ENCODE data around the gene ALG2.

- TF ChIP-seq CTCF (conservative IDR thresholded peaks at IDR 0.05; ENCODE audit: low read depth, low read length) (no peak), RAD21 (IDR thresholded peaks at IDR 0.05; ENCODE audit: low read length) (no peak), POLR2A (IDR thresholded peaks at IDR 0.05; ENCODE audit: low read depth, low read length) (no peak), SMC3 (IDR thresholded peaks at IDR 0.05; ENCODE audit: low read depth, low read length) (no peak), RFX5 (IDR thresholded peaks at IDR 0.05; ENCODE audit: low read depth, low read length) (no peak), MXI1 (IDR thresholded peaks at IDR 0.05; ENCODE audit: borderline replicate concordance, low read depth, low read length) (no peak), CEBPB (IDR thresholded peaks at IDR 0.05; ENCODE audit: low read depth, low read length) (no peak), NFE2L2 (IDR thresholded peaks at IDR 0.05; ENCODE audit: low read depth, low read length) (no peak), MAZ (IDR thresholded peaks at IDR 0.05; ENCODE audit: borderline replicate concordance, low read depth, low read length) (no peak), MAFK (IDR thresholded peaks at IDR 0.05; ENCODE audit: low read depth, low read length) (no peak), RCOR1 (IDR thresholded peaks at IDR 0.05; ENCODE audit: insufficient replicate concordance, low read length) (no peak), USF2 (IDR thresholded peaks at IDR 0.05; ENCODE audit: low read depth, low read length) (no peak), FOS (IDR thresholded peaks at IDR 0.05; ENCODE audit: low read depth, low read length) (no peak), ELK1 (IDR thresholded peaks at IDR 0.05; ENCODE audit: borderline replicate concordance, low read depth, low read length) (no peak)
Measured at GRCh38 chr9:99176527-99177013, 45.2 kb downstream of the ALG2 start.
